Measurements from ENCODE around the gene PCIF1.

Gene PCIF1

GRCh38 chr20:45997187-45997586, 62.7 kb downstream of the PCIF1 start:
- no peak for DNase-seq (ENCODE audit: low read depth)
- TF ChIP-seq CTCF (IDR thresholded peaks at IDR 0.05; ENCODE audit: control insufficient read depth, extremely low read depth, insufficient read depth) = no peak
- H3K4me3 ChIP-seq (ENCODE audit: low read depth, low read length) = no peak overlapping the region
